DMS53 treated with DMSO at 0.1 percent for 48 hours (cell line): Measurements from ENCODE around the gene FJX1.
A peak's percentile ranks its signal among the peaks of the same experiment; 100 is the strongest.

ENCODE experiments used
- DNase-seq: peaks from one replicate; lab custom pipeline; 2025; ENCODE audit not compliant: unreplicated experiment; lab: John Stamatoyannopoulos, UW

Gene FJX1

GRCh38 chr11:35605706-35606105 is 12.6 kb upstream of the FJX1 start:
- DNase-seq = no peak

- DNase-seq = no peak
Measured at GRCh38 chr11:35606206-35606605, 12.1 kb upstream of the FJX1 start.

DNA sequence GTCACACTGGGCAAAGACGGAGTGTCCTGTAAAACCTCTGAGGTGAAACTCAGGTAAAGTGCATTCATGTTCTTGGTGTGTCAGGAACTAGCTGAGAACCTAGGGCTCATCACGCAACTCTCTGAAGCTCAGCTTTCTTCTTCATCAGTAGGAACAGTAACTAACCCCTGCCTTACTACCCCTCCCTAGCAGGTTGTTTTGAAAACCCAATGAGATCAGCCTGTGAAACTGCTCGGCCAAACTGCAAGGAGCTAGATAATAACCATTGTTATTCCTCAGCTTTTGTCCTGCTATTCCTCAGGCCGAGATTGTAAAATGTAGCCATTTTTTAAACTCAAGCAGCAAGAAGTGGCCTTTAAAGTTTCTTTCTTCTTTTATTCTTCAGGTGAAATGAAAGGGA is 9.8 kb upstream of the FJX1 start:
- DNase-seq = no peak

- DNase-seq = no peak
Measured at GRCh38 chr11:35609656-35610055, 8.6 kb upstream of the FJX1 start.

GRCh38 chr11:35610631-35611030 is 7.6 kb upstream of the FJX1 start:
- DNase-seq = no peak

DNA sequence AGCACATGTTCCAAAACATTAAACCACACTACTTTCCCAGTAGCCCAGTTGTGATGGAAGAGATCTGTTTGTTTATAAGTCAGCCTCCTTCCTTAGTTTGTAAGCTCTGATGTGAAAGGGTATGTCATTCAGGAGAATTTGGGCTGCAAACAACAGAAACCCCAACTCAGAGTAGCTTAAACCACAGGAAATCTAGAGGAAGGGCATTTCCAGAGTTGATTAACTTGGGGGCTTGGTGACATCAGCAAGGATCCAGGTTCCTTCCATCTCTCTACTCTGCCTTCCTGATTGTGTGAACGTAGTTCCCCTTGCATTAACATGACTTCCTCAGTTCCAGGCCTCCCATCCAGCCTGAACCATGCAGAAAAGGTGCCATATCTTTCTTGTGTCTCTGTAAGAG is 6.5 kb upstream of the FJX1 start:
- no peak for DNase-seq

DNA sequence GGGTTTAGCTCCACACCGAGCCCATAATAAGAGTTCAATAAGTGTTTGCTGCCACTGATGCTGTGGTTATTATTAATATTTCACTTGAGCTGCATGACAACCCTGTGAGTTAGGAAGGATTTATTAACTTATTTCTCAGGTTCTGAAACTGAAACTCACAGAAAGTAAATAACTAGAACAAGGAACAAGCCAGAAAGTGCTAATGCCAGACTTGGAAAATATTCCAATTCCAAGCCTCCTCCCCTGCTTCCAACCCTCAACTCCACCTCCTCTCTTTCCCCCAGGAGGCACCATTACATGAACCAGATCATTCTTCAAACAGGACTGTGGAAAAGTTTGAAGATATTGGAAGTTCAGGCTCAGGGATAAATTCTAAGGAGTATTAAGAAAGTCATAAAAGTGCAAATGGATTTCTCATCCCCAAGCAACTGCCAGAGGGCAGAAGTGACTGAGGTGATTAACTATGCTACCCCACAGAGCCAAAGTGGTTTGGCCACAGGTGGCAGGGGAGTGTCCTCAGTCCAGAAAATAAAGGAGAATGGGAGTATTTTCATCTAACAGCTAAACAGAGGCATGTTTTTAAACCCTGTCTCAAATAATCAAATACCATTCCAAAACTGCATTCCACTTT is 3.2 kb upstream of the FJX1 start:
- no peak for DNase-seq

- peak; percentile 37 for DNase-seq
Measured at GRCh38 chr11:35615921-35616900, 2.0 kb upstream of the FJX1 start.

DNA sequence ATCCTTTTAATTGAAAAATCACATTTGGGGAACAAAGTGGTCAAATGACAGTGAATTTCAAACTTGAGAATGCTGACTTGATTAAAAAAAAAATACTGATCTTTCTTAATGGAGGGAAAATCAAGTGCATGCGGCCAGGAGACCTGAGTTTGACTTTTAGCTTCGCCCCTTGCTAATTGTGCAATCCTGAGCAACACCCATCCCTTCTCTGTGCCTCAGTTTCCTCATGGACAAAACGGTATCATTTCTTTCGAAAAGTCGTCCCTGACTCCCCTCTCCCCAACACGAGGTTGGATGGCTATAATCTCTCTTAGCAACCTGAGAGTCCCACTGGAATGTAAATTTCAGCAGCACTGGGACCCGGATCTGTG is 959 bp upstream of the FJX1 start:
- no peak for DNase-seq

DNA sequence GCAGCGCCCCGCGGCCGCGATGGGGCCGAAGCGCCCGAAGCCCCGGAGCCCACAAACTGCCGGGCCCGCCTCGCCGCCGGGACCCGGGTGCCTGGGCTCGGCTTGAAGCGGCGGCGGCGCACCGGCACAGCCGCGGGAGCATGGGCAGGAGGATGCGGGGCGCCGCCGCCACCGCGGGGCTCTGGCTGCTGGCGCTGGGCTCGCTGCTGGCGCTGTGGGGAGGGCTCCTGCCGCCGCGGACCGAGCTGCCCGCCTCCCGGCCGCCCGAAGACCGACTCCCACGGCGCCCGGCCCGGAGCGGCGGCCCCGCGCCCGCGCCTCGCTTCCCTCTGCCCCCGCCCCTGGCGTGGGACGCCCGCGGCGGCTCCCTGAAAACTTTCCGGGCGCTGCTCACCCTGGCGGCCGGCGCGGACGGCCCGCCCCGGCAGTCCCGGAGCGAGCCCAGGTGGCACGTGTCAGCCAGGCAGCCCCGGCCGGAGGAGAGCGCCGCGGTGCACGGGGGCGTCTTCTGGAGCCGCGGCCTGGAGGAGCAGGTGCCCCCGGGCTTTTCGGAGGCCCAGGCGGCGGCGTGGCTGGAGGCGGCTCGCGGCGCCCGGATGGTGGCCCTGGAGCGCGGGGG is 346 bp downstream of the FJX1 start:
- DNase-seq = no peak

DNA sequence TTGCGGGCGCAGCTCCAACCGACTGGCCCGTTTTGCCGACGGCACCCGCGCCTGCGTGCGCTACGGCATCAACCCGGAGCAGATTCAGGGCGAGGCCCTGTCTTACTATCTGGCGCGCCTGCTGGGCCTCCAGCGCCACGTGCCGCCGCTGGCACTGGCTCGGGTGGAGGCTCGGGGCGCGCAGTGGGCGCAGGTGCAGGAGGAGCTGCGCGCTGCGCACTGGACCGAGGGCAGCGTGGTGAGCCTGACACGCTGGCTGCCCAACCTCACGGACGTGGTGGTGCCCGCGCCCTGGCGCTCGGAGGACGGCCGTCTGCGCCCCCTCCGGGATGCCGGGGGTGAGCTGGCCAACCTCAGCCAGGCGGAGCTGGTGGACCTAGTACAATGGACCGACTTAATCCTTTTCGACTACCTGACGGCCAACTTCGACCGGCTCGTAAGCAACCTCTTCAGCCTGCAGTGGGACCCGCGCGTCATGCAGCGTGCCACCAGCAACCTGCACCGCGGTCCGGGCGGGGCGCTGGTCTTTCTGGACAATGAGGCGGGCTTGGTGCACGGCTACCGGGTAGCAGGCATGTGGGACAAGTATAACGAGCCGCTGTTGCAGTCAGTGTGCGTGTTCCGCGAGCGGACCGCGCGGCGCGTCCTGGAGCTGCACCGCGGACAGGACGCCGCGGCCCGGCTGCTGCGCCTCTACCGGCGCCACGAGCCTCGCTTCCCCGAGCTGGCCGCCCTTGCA is 1.0 kb downstream of the FJX1 start:
- peak; percentile 20 for DNase-seq

DNA sequence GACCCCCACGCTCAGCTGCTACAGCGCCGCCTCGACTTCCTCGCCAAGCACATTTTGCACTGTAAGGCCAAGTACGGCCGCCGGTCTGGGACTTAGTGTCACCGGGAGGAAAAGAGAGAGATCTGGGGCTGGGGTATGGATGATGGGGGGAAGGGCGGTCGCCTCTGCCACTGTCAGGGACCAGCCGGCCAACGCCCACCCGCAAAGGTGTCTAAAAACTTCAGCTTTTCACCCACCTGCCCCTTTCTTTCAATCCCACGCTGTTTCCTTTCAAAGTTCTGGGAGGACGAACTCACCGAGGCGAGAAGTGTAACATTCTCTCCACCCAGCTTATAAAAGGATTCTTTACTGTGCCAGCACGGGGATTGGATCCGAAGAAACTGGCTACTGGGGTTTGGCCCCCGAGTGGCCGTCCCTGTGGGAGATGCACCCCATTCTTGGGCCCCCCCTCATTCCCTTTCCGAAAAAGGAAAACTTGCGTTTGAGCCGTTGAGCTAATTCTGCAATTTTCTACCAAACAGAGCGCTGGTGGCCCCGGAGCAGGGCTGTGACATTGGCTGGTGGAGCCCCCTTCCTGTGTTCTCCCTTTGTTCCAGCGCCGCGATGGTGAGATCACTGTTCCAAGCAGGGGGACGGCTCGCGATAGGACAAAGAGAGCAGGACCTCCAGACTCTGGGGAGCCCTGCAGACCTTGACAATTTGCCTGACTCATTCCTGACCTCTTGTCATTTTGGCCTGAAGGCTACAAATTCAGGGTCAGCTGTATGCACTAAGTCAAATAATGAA is 1.8 kb downstream of the FJX1 start:
- DNase-seq = peak; percentile 1

- DNase-seq = no peak
Measured at GRCh38 chr11:35620795-35621194, 2.5 kb downstream of the FJX1 start.

- DNase-seq = no peak
Measured at GRCh38 chr11:35621620-35622019, 3.4 kb downstream of the FJX1 start.

DNA sequence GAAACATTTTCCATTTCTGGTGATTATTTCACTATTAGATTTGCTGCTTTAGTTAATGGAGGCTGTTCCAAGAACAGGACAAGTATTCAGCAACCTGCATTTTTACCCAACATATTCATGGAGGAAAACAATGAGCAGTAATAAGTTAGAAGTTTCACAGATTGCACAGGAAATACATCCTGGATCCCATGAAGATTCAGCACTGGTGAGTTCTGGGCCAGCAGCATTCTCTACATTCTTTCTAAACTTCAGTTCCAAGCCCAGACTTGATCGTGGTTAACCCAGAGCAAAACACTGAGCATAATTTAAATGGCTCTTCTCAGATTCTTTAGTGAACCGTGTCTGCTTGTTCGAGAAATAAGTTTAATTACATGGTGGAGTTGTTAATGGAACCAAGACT is 3.8 kb downstream of the FJX1 start:
- no peak for DNase-seq

- no peak for DNase-seq
Measured at GRCh38 chr11:35623621-35624168, 5.4 kb downstream of the FJX1 start.

DNA sequence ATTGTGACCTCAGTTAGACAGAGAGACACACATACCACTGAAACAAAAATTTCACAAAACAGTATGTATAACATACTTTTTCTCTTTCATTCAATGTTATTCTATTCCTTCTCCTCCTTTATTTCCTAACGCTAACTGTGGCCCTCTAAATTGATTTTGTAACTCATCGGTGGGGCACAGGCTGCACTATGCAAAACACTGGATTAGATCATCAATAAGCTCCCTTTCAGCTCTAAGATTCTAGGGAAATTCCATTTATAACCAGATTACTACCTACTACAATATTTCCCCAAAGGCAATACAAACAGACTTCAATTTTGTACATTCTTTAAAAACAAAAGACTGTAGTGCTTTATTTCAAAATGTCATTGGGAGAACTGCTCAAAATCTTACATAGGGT is 6.1 kb downstream of the FJX1 start:
- no peak for DNase-seq

- DNase-seq = no peak
Measured at GRCh38 chr11:35624781-35625180, 6.5 kb downstream of the FJX1 start.

DNA sequence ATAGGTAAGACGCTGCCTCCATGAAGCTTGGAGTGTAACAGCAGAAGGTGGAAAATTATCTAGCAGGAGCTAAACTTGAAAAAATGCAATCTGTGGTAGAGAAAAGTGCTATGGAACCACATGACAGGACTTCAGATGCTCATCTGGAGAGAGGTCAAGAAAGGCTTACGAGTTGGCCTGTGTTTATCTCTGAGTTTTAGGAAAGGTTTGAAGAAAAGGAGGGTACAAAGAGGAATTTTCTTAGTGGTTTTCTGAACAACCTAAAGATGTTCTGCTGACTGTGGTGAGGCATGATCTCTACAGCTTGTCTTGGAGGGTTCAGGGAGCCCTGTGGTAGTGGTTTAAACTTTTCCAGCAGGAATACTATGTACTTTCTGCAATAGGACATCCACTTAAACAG is 8.2 kb downstream of the FJX1 start:
- no peak for DNase-seq

DNA sequence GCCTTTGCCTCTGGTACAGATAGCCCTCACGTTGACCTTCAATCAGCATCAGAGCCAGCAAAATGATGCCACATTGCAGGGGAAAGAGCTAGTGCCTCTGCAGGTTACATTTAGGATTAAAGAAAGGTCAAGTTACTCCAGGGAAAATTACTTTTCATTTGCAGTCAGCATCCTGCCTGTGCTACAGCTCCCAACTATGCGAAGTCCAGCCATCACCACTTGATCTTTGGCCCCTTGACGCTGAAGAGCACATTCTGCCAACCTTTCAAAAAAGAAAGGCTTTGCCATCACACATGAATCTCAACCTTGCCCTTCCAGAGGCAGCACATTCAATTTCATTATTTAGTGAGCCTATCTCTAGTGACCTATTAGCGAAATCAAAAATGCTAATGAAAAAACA is 11.3 kb downstream of the FJX1 start:
- DNase-seq = no peak
